HCT116 (cell line): ENCODE results near the gene OR52A1. TPM values are rescaled to one million over a fixed set of nuclear protein-coding genes. Genes with fewer than 3 reads are reported as not detected.

Experiments
- ATAC-seq: fragments of 200-7000 bp; cut with Tn5 transposase; 2 replicates; pipeline ENCODE4 v1.9.1; 2020; ENCODE audit warnings: mild to moderate bottlenecking, moderate library complexity
- BruUV-seq: library from RNA; stranded (reverse); fragments of 400-500 nt; replicated peaks from 2 replicates; lab custom pipeline; 2021; lab: Mats Ljungman, UMichigan
- CTCF ChIA-PET: fragments of 300-600 bp; sonication (Branson Sonifier 250); formaldehyde crosslinking; loops from one replicate; lab custom pipeline; 2021; ENCODE audit warnings: antibody characterized with exemption; lab: Charles Lee
- POLR2A ChIA-PET: fragments of 300-600, 350-600 bp; sonication (Branson Sonifier 250); formaldehyde crosslinking; loops from one replicate; lab custom pipeline; 2021; ENCODE audit warnings: antibody characterized with exemption; lab: Charles Lee
- RAD21 ChIA-PET, 2 experiments: fragments of 300-600 bp; sonication (Branson Sonifier 250); formaldehyde crosslinking; loops; one replicate each; lab custom pipeline; 2023; ENCODE audit warnings: low total read pairs in 2 of 2; ENCODE audit not compliant: uncharacterized antibody in 2 of 2, unreplicated experiment in 2 of 2, low non-redundant PET in 1 of 2; lab: Charles Lee
- DNase-seq: peaks from one replicate; pipeline ENCODE4 v3.0.0-alpha.2; 2010; ENCODE audit warnings: low read depth, low spot score
- H2AFZ ChIP-seq: fragments of 200-600 bp; shearing (Covaris generic), sonication (generic); 2 replicates; pipeline ENCODE4 v1.6.1; 2017; ENCODE audit warnings: low read depth, mixed run types, mixed read lengths, antibody characterized with exemption, low read length; ENCODE audit not compliant: poor library complexity, severe bottlenecking
- H3K27ac ChIP-seq: 2 replicates; pipeline ENCODE4 v1.5.1; 2012; ENCODE audit warnings: low read depth, low read length
- H3K27me3 ChIP-seq: fragments of 200-600 bp; sonication (generic); 2 replicates; pipeline ENCODE4 v1.6.1; 2016; ENCODE audit warnings: mixed run types, low read length, mixed read lengths; ENCODE audit not compliant: insufficient read depth
- H3K36me3 ChIP-seq, 2 experiments: fragments of 200-500 bp in 1 of 2; fragments of 200-600 bp in 1 of 2; sonication (Bioruptor generic) in 1 of 2; sonication (generic) in 1 of 2; 2 replicates each; pipeline versions ENCODE4 v1.5.1 to v1.6.1; 2014 to 2016; ENCODE audit warnings: low read length in 2 of 2, inconsistent platforms in 1 of 2, mixed read lengths in 1 of 2, mixed run types in 1 of 2; ENCODE audit not compliant: insufficient read depth in 2 of 2, control insufficient read depth in 1 of 2
- H3K4me1 ChIP-seq, 2 experiments: fragments of 200-600 bp in 1 of 2; sonication (generic) in 1 of 2; 2 replicates each; pipeline versions ENCODE4 v1.5.1 to v1.6.1; 2012 to 2017; ENCODE audit warnings: low read length in 2 of 2, inconsistent platforms in 1 of 2, mild to moderate bottlenecking in 1 of 2, mixed read lengths in 1 of 2, mixed run types in 1 of 2, moderate library complexity in 1 of 2; ENCODE audit not compliant: insufficient read depth in 2 of 2, control insufficient read depth in 1 of 2
- H3K4me2 ChIP-seq: fragments of 200-600 bp; sonication (generic); 2 replicates; pipeline ENCODE4 v1.6.1; 2017; ENCODE audit warnings: mixed run types, low read length, mixed read lengths
- H3K4me3 ChIP-seq, 2 experiments: fragments of 200-600 bp in 1 of 2; sonication (generic) in 1 of 2; replicated peaks in 1 of 2; 2 replicates each; pipeline ENCODE4 v1.5.1; 2011 to 2016; ENCODE audit warnings: low read length in 2 of 2, control low read depth in 1 of 2, low read depth in 1 of 2, mild to moderate bottlenecking in 1 of 2, mixed read lengths in 1 of 2, mixed run types in 1 of 2
- H3K79me2 ChIP-seq: fragments of 200-600 bp; sonication (generic); 2 replicates; pipeline ENCODE4 v1.6.1; 2017; ENCODE audit warnings: mild to moderate bottlenecking, mixed run types, low read length, moderate library complexity, mixed read lengths; ENCODE audit not compliant: insufficient read depth
- H3K9ac ChIP-seq: fragments of 200-600 bp; sonication (generic); 2 replicates; pipeline ENCODE4 v1.6.1; 2016; ENCODE audit warnings: low read length, mixed read lengths
- H3K9me2 ChIP-seq: fragments of 200-600 bp; sonication (generic), shearing (Covaris generic); 2 replicates; pipeline ENCODE4 v1.6.1; 2017; ENCODE audit warnings: mixed run types, mild to moderate bottlenecking, moderate library complexity; ENCODE audit not compliant: insufficient read depth
- H3K9me3 ChIP-seq, 2 experiments: fragments of 200-500 bp in 1 of 2; fragments of 200-600 bp in 1 of 2; sonication (Bioruptor generic) in 1 of 2; sonication (generic) in 1 of 2; 2 replicates each; pipeline ENCODE4 v1.6.1; 2014 to 2017; ENCODE audit warnings: low read length in 2 of 2, mixed read lengths in 2 of 2, inconsistent platforms in 1 of 2, low read depth in 1 of 2, mild to moderate bottlenecking in 1 of 2, mixed run types in 1 of 2, moderate library complexity in 1 of 2; ENCODE audit not compliant: control insufficient read depth in 1 of 2, insufficient read depth in 1 of 2
- H4K20me1 ChIP-seq: fragments of 200-600 bp; sonication (generic), shearing (Covaris generic); 2 replicates; pipeline ENCODE4 v1.6.1; 2017; ENCODE audit warnings: mixed run types, mild to moderate bottlenecking, moderate library complexity; ENCODE audit not compliant: insufficient read depth
- ATF3 ChIP-seq: IDR thresholded peaks from 2 replicates; pipeline ENCODE4 v1.6.1; 2012
- CBX3 ChIP-seq: IDR thresholded peaks from 2 replicates; pipeline ENCODE4 v1.6.1; 2012; ENCODE audit warnings: low read depth
- CEBPB ChIP-seq: IDR thresholded peaks from 2 replicates; pipeline ENCODE4 v1.6.1; 2012; ENCODE audit warnings: low read depth
- EGR1 ChIP-seq: IDR thresholded peaks from 2 replicates; pipeline ENCODE4 v1.6.1; 2012; ENCODE audit warnings: low read depth
- ELF1 ChIP-seq: IDR thresholded peaks from 2 replicates; pipeline ENCODE4 v1.6.1; 2012; ENCODE audit warnings: low read depth, borderline replicate concordance
- EZH2 ChIP-seq: fragments of 200-600 bp; sonication (generic); IDR thresholded peaks from 2 replicates; pipeline ENCODE4 v1.6.1; 2017; ENCODE audit warnings: antibody characterized with exemption, mixed run types
- FOSL1 ChIP-seq: IDR thresholded peaks from 2 replicates; pipeline ENCODE4 v1.6.1; 2012; ENCODE audit warnings: low read depth
- JUND ChIP-seq: IDR thresholded peaks from 2 replicates; pipeline ENCODE4 v1.6.1; 2012
- MAX ChIP-seq: IDR thresholded peaks from 2 replicates; pipeline ENCODE4 v1.6.1; 2012
- POLR2A ChIP-seq: IDR thresholded peaks from 2 replicates; pipeline ENCODE4 v1.7.0; 2011; ENCODE audit warnings: borderline replicate concordance; ENCODE audit not compliant: insufficient read depth, insufficient read length; ENCODE audit errors: extremely low read depth
- RAD21 ChIP-seq: IDR thresholded peaks from 2 replicates; pipeline ENCODE4 v1.6.1; 2012; ENCODE audit warnings: low read depth, mild to moderate bottlenecking
- REST ChIP-seq: IDR thresholded peaks from 2 replicates; pipeline ENCODE4 v1.6.1; 2012; ENCODE audit warnings: low read depth
- SP1 ChIP-seq: IDR thresholded peaks from 2 replicates; pipeline ENCODE4 v1.6.1; 2012; ENCODE audit warnings: low read depth
- SRF ChIP-seq: IDR thresholded peaks from 2 replicates; pipeline ENCODE4 v1.6.1; 2012; ENCODE audit warnings: low read depth
- TCF7L2 ChIP-seq: IDR thresholded peaks from 2 replicates; pipeline ENCODE4 v1.7.0; 2011; ENCODE audit warnings: borderline replicate concordance, inconsistent platforms; ENCODE audit not compliant: insufficient read depth, insufficient read length; ENCODE audit errors: extremely low read depth
- YY1 ChIP-seq: IDR thresholded peaks from 2 replicates; pipeline ENCODE4 v1.6.1; 2011; ENCODE audit warnings: low read length, low read depth, moderate library complexity, mild to moderate bottlenecking; ENCODE audit not compliant: insufficient replicate concordance; ENCODE audit errors: extremely low read depth
- ZBTB33 ChIP-seq: IDR thresholded peaks from 2 replicates; pipeline ENCODE4 v1.6.1; 2011; ENCODE audit warnings: mild to moderate bottlenecking, low read length, moderate library complexity; ENCODE audit not compliant: insufficient replicate concordance; ENCODE audit errors: extremely low read depth
- ZFX ChIP-seq: fragments of 450-650 bp; IDR thresholded peaks from 2 replicates; pipeline ENCODE4 v1.6.1; 2017
- ZNF274 ChIP-seq: fragments of 200-500 bp; sonication (Bioruptor generic); IDR thresholded peaks from 2 replicates; pipeline ENCODE4 v1.6.1; 2014; ENCODE audit warnings: mild to moderate bottlenecking, low read depth, low read length, inconsistent platforms
- intact Hi-C: fragments of 100-400 bp; cut with micrococcal nuclease; formaldehyde crosslinking; loops from 2 replicates; pipeline ENCODE4 v1.10.0; 2022
- total RNA-seq: library from RNA; stranded (reverse); gene quantifications from one replicate; pipeline ENCODE4 v1.2.1, GENCODE V29; 2021; ENCODE audit not compliant: unreplicated experiment
- TF ChIP-seq, protein P1 (sequence below), 3 experiments: fragments of 200-600 bp in 1 of 3; sonication (generic) in 1 of 3; IDR thresholded peaks in 2 of 3; conservative IDR thresholded peaks in 1 of 3; 2 replicates each; pipeline ENCODE4 v1.5.1; 2012 to 2017; ENCODE audit warnings: low read depth in 2 of 3, low read length in 2 of 3, antibody characterized with exemption in 1 of 3, borderline replicate concordance in 1 of 3, control low read depth in 1 of 3, mild to moderate bottlenecking in 1 of 3, mixed read lengths in 1 of 3, mixed run types in 1 of 3, moderate library complexity in 1 of 3; ENCODE audit not compliant: insufficient read depth in 1 of 3

Gene OR52A1
- total RNA-seq, 1 experiment from 2014 or later = not detected

GRCh38 chr11:5096011-5096410, 58.5 kb downstream of the OR52A1 start:
- Histone ChIP-seq H3K27ac (no peak overlapping the region), H2AFZ (no peak overlapping the region), H3K4me2 (no peak overlapping the region), H3K27me3 (peaks cover 74% of the 10 kb centered on the region), H3K9me2 (no peaks in the 10 kb centered on the region), H3K79me2 (no peaks in the 10 kb centered on the region), H3K36me3 (no peaks in the 10 kb centered on the region), H3K9me3 (no peaks in the 10 kb centered on the region), H3K4me3 (no peak overlapping the region), H3K9ac (no peak overlapping the region), H4K20me1 (no peaks in the 10 kb centered on the region), H3K4me1 (no peaks in the 10 kb centered on the region)
- no peak for ATAC-seq
- ChIA-PET POLR2A (no interaction called here), RAD21 (no interaction called here), CTCF (no interaction called here)
- BruUV-seq = no TSS peak
- intact Hi-C loops = no loop called here
- TF ChIP-seq FOSL1 (no peak), REST (no peak), TCF7L2 (no peak), CBX3 (no peak), SRF (no peak), EZH2 (no peak), POLR2A (no peak), ZFX (no peak), EGR1 (no peak), JUND (no peak), SP1 (no peak), MAX (no peak), ATF3 (no peak), RAD21 (no peak), YY1 (no peak), ZBTB33 (no peak), ZNF274 (no peak), CEBPB (no peak), ELF1 (no peak)
- TF ChIP-seq, protein P1, sequence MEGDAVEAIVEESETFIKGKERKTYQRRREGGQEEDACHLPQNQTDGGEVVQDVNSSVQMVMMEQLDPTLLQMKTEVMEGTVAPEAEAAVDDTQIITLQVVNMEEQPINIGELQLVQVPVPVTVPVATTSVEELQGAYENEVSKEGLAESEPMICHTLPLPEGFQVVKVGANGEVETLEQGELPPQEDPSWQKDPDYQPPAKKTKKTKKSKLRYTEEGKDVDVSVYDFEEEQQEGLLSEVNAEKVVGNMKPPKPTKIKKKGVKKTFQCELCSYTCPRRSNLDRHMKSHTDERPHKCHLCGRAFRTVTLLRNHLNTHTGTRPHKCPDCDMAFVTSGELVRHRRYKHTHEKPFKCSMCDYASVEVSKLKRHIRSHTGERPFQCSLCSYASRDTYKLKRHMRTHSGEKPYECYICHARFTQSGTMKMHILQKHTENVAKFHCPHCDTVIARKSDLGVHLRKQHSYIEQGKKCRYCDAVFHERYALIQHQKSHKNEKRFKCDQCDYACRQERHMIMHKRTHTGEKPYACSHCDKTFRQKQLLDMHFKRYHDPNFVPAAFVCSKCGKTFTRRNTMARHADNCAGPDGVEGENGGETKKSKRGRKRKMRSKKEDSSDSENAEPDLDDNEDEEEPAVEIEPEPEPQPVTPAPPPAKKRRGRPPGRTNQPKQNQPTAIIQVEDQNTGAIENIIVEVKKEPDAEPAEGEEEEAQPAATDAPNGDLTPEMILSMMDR (IDR thresholded peaks at IDR 0.05 in 2 of 3, conservative IDR thresholded peaks at IDR 0.05 in 1 of 3; ENCODE audit: borderline replicate concordance in 1 of 3, insufficient read depth in 1 of 3, low read depth in 2 of 3, low read length in 2 of 3) = no peak
- no peak for DNase-seq
